ENCODE measurements around the gene CFAP65.

DNA sequence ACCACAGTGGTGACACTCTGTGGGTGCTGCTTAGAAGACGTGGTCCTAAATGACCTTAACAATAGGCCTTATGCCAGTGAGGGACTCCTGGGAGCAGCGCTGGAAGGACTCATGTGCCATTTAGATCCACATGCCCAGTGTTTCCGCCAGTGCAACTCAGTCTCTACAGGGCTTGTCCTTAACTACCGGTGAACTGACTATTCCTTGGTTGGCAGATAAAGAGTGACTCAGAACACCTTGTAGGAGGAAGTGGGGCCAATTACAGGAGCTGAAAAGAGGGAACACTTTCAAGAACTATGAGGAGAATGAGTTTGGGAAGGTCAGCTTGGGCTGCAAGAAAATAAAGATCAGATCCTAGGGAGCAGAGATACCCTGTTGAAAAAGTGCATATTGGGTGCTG, 83.6 kb downstream of the CFAP65 start:
- TF ChIP-seq POLR2A (IDR thresholded peaks at IDR 0.05; ENCODE audit: insufficient read depth in 1 of 2, low read depth in 2 of 2, low read length in 2 of 2), result no peak
- TF ChIP-seq ZBTB37 (CRISPR knock-in tag; IDR thresholded peaks at IDR 0.05), result no peak
- no peak for TF ChIP-seq NFRKB (IDR thresholded peaks at IDR 0.05)
- no peak for TF ChIP-seq KLF13 (CRISPR knock-in tag; IDR thresholded peaks at IDR 0.05)
- TF ChIP-seq ZFP36 (IDR thresholded peaks at IDR 0.05; ENCODE audit: borderline replicate concordance, low read depth, low read length, partially characterized antibody), result no peak
- no peak for TF ChIP-seq ZKSCAN1 (IDR thresholded peaks at IDR 0.05; ENCODE audit: low read length)
- TF ChIP-seq HNRNPUL1 (IDR thresholded peaks at IDR 0.05; ENCODE audit: low read depth, low read length), result no peak
- TF ChIP-seq XRCC5 (optimal IDR thresholded peaks at IDR 0.05; ENCODE audit: low read length), result no peak

Measured in HepG2 (cell line).